WERI-Rb-1 (cell line): ENCODE data around the gene MMP11.

Source experiments
- DNase-seq: peaks from one replicate; pipeline ENCODE4 v3.0.0-alpha.2; 2020
- H3K27ac ChIP-seq: fragments of 250-450 bp; sonication (Bioruptor Pico); 2 replicates; pipeline ENCODE4 v1.5.1; 2020; ENCODE audit warnings: mild to moderate bottlenecking, moderate library complexity
- H3K27me3 ChIP-seq: fragments of 250-450 bp; sonication (Bioruptor Pico); 2 replicates; pipeline ENCODE4 v1.5.1; 2021; ENCODE audit warnings: mild to moderate bottlenecking, low read depth, moderate library complexity; ENCODE audit not compliant: insufficient read depth, severe bottlenecking
- H3K36me3 ChIP-seq: fragments of 250-450 bp; sonication (Bioruptor Pico); 2 replicates; pipeline ENCODE4 v1.5.1; 2020; ENCODE audit warnings: mild to moderate bottlenecking, moderate library complexity
- H3K4me3 ChIP-seq: 2 replicates; pipeline ENCODE4 v1.5.1; 2011; ENCODE audit warnings: low read depth, mild to moderate bottlenecking, control low read depth, low read length
- H3K9me3 ChIP-seq: fragments of 250-450 bp; sonication (Bioruptor Pico); 2 replicates; pipeline ENCODE4 v1.5.1; 2021; ENCODE audit warnings: mild to moderate bottlenecking, moderate library complexity; ENCODE audit not compliant: severe bottlenecking
- TF ChIP-seq, protein P1 (sequence below): IDR thresholded peaks from 2 replicates; pipeline ENCODE4 v1.5.1; 2011; ENCODE audit warnings: low read depth, mild to moderate bottlenecking, control low read depth, inconsistent platforms, low read length

The MMP11 gene

DNA sequence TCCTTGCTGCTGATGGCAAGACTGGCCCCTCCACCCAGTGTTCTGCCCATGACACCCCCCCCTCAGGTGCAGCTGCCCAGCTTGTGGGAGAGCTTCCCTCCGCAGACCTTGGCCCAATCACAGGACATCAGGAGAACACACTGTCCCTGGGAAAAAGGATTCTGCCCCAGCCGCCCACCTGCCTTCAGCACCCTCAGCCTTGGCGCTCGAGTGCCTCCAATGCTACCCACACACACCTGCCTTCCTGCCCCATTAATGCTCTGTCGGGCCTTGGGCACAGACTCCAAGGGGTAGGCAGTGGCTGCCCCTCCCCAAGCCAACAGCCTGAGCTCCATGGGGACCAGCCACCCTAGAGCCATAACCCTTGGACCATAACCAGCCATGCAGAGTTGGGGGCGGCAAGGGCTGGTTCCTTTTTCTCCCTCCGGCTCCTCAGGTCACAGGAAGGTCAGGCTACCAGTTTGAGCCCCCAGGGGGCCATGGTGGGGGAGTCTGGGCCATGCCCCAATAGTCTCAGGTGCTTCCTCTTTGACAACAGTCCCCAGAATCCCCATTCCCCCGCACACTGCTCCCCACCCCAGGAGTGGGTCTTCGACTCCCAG, 20.5 kb upstream of the MMP11 start:
- Histone ChIP-seq H3K36me3 (no peaks in the 10 kb centered on the region), H3K4me3 (no peak overlapping the region), H3K9me3 (no peaks in the 10 kb centered on the region), H3K27me3 (no peaks in the 10 kb centered on the region), H3K27ac (no peak overlapping the region)
- DNase-seq, result no peak
- TF ChIP-seq, protein P1, sequence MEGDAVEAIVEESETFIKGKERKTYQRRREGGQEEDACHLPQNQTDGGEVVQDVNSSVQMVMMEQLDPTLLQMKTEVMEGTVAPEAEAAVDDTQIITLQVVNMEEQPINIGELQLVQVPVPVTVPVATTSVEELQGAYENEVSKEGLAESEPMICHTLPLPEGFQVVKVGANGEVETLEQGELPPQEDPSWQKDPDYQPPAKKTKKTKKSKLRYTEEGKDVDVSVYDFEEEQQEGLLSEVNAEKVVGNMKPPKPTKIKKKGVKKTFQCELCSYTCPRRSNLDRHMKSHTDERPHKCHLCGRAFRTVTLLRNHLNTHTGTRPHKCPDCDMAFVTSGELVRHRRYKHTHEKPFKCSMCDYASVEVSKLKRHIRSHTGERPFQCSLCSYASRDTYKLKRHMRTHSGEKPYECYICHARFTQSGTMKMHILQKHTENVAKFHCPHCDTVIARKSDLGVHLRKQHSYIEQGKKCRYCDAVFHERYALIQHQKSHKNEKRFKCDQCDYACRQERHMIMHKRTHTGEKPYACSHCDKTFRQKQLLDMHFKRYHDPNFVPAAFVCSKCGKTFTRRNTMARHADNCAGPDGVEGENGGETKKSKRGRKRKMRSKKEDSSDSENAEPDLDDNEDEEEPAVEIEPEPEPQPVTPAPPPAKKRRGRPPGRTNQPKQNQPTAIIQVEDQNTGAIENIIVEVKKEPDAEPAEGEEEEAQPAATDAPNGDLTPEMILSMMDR, result no peak

DNA sequence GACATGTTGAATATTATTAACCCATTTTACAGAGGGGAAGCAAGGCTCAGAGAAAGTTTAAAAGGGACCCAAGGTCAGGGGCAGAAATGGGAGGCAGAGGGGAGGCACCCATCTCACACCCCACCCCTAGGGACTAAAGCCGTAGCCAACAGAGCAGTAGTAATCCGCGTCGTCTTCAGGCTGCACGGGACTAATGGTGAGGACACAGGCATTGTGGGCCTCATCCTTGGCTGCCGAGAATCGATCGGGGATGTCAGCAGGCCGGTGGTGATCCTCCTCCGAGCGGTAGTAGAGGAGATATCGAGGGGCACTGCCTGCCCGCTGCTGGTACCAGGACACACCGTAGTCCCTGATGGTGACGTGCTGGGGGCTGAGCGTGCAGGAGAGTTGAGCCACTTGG, 19.9 kb upstream of the MMP11 start:
- no peak overlapping the region for H3K27ac ChIP-seq
- H3K4me3 ChIP-seq, result no peak overlapping the region
- TF ChIP-seq, protein P1, result no peak
- no peaks in the 10 kb centered on the region for H3K9me3 ChIP-seq
- H3K36me3 ChIP-seq, result no peaks in the 10 kb centered on the region
- no peak for DNase-seq
- no peaks in the 10 kb centered on the region for H3K27me3 ChIP-seq

DNA sequence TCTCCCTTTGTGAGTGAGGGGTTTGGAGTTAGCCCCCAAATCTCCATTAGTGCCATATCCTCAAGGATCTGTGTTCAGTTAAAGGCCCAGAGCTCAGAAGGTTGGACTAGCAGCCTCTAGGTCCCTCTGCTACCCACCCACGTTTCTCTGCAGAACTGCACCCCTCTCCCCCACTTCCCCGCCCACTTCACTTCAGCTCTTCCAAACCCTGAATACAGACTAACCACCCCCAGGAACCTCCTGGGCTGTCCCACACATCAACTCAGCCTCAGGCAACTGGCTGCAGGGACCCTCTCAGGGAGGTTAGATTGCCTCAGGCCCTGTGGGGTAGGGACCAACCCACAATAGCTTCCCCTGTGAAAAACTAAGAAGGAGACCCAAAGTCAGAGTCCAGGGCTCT, 19.3 kb upstream of the MMP11 start:
- H3K4me3 ChIP-seq, result no peak overlapping the region
- DNase-seq, result no peak
- no peaks in the 10 kb centered on the region for H3K27me3 ChIP-seq
- TF ChIP-seq, protein P1, result no peak
- no peak overlapping the region for H3K27ac ChIP-seq
- no peaks in the 10 kb centered on the region for H3K9me3 ChIP-seq
- no peaks in the 10 kb centered on the region for H3K36me3 ChIP-seq

DNA sequence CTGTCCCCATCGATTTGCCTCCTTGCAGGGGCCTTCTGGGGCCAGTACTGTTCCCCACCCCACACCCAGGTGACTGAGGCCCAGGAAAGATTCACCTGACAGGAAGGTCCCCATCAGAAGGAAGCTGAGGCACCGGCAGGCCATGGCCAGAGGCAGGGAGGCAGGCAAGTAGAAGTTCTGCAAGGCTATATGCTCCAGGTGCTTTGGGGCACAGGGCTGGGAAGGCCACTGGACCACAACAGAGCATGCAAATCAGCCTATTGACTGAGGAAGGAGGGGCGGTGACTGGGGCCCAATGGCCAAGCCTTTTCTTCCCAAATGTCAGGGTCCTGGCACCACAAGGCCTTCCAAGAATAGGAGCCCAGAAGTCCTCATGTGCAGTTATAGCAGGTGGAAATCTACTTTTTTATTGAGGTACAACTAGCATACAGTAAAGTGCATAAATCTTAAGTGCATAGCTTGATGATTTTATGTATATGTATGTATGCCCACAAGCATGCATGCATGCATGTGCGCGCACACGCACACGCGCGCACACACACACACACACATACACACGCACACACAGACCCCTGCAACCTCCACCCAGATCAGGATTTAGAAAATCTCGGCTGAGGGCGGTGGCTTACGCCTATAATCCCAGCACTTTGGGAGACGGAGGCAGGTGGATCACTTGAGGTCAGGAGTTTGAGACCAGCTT, 18.3 kb upstream of the MMP11 start, which contains the start of gene VPREB3:
TSS of gene VPREB3 (minus strand) at position 206 of the 700 bp plus-strand sequence. CDS start at position 144, 62 bp downstream.
- Histone ChIP-seq H3K4me3 (no peak within 1 kb of the TSS), H3K27me3 (no peaks in the 10 kb centered on the region), H3K9me3 (no peaks in the 10 kb centered on the region), H3K27ac (no peak within 1 kb of the TSS), H3K36me3 (no peaks in the 10 kb centered on the region)
- TF ChIP-seq, protein P1, result no peak
- no peak for DNase-seq

DNA sequence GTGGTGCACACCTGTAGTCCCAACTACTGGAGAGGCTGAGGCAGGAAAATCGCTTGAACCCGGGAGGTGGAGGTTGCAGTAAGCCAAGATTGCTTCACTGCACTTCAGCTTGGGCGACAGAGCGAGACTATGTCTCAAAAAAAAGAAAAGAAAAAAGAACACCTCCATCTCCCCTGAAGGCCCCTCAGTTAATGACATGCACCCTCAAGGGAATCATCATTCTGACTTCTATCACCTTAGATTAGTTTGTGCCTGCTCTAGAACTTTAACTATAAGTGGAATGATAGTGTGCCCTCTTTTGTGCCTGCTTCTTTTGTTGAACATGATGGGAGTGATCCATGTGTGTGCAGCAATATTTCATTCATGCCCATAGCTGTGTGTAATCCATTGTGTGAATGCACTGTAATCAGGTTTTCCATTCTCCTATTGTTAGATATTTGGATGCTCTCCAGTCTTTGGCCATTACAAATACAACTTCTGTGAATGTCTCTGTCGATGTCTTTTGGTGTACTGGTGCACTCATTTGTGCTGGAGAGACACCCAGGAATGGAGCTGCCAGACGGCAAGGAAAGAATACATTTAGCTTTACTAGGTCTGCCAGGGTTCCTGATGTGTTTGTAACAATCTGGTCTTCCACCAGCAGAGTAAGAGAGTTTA, 17.5 kb upstream of the MMP11 start:
- H3K4me3 ChIP-seq, result no peak overlapping the region
- H3K27me3 ChIP-seq, result no peaks in the 10 kb centered on the region
- no peak for DNase-seq
- H3K36me3 ChIP-seq, result no peaks in the 10 kb centered on the region
- H3K9me3 ChIP-seq, result no peaks in the 10 kb centered on the region
- H3K27ac ChIP-seq, result no peak overlapping the region
- TF ChIP-seq, protein P1, result no peak
